ENCODE results near the gene NARS2. TPM values are rescaled to one million over a fixed set of nuclear protein-coding genes. Genes with fewer than 3 reads are reported as not detected.

Gene NARS2, protein sequence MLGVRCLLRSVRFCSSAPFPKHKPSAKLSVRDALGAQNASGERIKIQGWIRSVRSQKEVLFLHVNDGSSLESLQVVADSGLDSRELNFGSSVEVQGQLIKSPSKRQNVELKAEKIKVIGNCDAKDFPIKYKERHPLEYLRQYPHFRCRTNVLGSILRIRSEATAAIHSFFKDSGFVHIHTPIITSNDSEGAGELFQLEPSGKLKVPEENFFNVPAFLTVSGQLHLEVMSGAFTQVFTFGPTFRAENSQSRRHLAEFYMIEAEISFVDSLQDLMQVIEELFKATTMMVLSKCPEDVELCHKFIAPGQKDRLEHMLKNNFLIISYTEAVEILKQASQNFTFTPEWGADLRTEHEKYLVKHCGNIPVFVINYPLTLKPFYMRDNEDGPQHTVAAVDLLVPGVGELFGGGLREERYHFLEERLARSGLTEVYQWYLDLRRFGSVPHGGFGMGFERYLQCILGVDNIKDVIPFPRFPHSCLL
- 16.6 to 19.4 TPM (median 18.4 TPM) in 5 replicates for total RNA-seq (2022; extraction: Qiagen RNA extraction)

GRCh38 chr11:78574386-78575381 is at the start of gene NARS2:
TSS of gene NARS2 (minus strand) at chr11:78574864. CDS start at chr11:78574488, 376 bp downstream.

GRCh38 chr11:78417175-78417887 is 157.3 kb downstream of the NARS2 start, which contains the start of gene GAB2:
TSS of gene GAB2 (minus strand) at chr11:78417820. CDS start at chr11:78417720, 100 bp downstream.

Other genes with a start within 250 kb of the NARS2 start
- gene GAB2, start 157.0 kb downstream of the NARS2 start, total RNA-seq (2022; extraction: Qiagen RNA extraction), result 3.9 to 5.9 TPM (median 5.0 TPM) in 5 replicates